ENCODE results near the gene PTGFRN.

GRCh38 chr1:116929961-116930592, 20.4 kb downstream of the PTGFRN start:
- no peak for TF ChIP-seq CTCF (IDR thresholded peaks at IDR 0.05)
- TF ChIP-seq MLX (CRISPR knock-in tag; IDR thresholded peaks at IDR 0.05): no peak
- TF ChIP-seq CBFB (CRISPR knock-in tag; IDR thresholded peaks at IDR 0.05; ENCODE audit: low read depth): no peak
- TF ChIP-seq PREB (CRISPR knock-in tag; IDR thresholded peaks at IDR 0.05; ENCODE audit: borderline replicate concordance): no peak
- TF ChIP-seq NFATC4 (CRISPR knock-in tag; IDR thresholded peaks at IDR 0.05): no peak
- TF ChIP-seq ETV6 (CRISPR knock-in tag; IDR thresholded peaks at IDR 0.05): no peak
- TF ChIP-seq PRDM15 (CRISPR knock-in tag; IDR thresholded peaks at IDR 0.05): no peak
- TF ChIP-seq ZNF416 (CRISPR knock-in tag; IDR thresholded peaks at IDR 0.05): no peak

All from WTC11 (cell line).